Measurements from ENCODE around the gene SYT1. TPM values are rescaled to one million over a fixed set of nuclear protein-coding genes. Genes with fewer than 3 reads are reported as not detected.

Gene SYT1
- total RNA-seq, 2 experiments from 2014 or later: not detected

DNA sequence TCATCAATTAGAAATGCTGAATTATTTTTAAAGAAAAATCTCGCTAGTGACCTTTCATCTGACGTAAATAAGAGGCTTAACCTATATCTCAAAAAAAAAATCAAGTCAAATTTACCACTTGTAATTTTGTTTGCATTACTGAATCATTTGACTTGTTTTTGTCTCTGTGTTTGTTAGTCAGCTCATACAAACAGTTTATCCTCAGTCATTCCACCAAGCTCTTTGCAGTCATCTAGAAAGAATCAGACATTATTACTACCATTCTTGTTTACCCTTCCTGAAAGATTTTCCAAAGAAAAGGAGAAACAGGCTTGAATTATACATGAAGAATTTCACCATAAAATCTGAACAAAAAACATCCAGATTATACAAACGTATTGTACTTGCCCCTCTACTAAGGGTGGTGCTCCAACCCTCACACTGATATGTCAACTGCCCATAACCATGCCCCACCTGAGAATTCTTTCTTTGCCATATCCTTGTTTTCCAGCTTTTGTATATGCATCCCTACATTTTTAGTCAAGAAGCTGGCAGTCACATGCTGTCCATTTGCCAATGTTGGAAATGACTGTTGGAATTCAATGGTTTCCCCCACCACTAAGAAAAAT, 569.0 kb downstream of the SYT1 start:
- Mint-ChIP-seq H3K9me3 (ENCODE audit: low read depth) (no peaks in the 10 kb centered on the region), H3K36me3 (no peaks in the 10 kb centered on the region), H3K27me3 (no peaks in the 10 kb centered on the region), H3K4me1 (no peaks in the 10 kb centered on the region), H3K27ac (no peak overlapping the region), H3K4me3 (no peak overlapping the region)
- no peak for DNase-seq
- ATAC-seq: no peak
- CTCF ChIA-PET: no interaction called here

DNA sequence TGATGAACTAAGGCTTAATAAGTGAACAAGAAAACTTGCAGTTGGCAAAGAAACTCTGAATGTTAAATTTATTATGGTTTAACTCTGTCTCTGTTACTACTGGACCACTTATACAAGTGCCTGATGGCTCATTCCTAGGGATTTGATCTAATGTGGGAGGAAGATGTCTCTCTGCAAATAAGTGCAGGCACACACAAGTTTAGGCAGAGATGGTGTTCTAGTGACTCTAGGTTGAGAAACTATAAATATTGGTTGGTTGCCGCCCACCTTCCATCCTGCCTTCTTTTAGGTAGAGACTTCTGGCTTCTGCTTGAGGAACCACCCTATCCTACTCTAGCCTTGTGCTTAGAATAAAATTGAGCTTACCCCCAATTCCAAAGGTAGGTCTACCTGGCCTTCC, 570.0 kb downstream of the SYT1 start:
- Mint-ChIP-seq H3K27me3 (no peaks in the 10 kb centered on the region), H3K4me1 (no peaks in the 10 kb centered on the region), H3K4me3 (no peak overlapping the region), H3K36me3 (no peaks in the 10 kb centered on the region), H3K9me3 (ENCODE audit: low read depth) (no peaks in the 10 kb centered on the region), H3K27ac (no peak overlapping the region)
- no peak for ATAC-seq
- DNase-seq: no peak
- CTCF ChIA-PET: no interaction called here

DNA sequence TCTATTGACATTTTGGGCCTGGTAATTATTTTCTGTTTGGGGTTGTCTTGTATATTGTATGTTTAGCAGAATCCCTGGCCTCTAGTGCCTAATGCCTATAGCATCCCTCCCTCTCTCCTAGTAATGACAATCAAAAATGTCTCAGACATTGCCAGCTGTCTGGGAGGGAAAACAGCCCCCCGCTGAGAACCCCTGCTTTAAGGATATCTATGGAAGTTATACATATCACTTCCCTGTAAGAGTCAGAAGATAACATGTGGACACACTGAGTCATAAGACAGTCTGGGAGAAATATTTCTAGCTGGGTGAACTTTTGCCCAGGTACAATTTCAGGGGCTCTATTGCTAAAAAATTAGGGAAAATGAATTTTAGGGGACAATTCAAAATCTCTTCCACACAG, 571.2 kb downstream of the SYT1 start:
- DNase-seq: no peak
- no peak overlapping the region for H3K27ac Mint-ChIP-seq
- no peaks in the 10 kb centered on the region for H3K36me3 Mint-ChIP-seq
- no peaks in the 10 kb centered on the region for H3K9me3 Mint-ChIP-seq (ENCODE audit: low read depth)
- CTCF ChIA-PET: no interaction called here
- H3K27me3 Mint-ChIP-seq: no peaks in the 10 kb centered on the region
- no peak overlapping the region for H3K4me3 Mint-ChIP-seq
- ATAC-seq: no peak
- no peaks in the 10 kb centered on the region for H3K4me1 Mint-ChIP-seq

GRCh38 chr12:79438480-79439174, 574.1 kb downstream of the SYT1 start:
- no peak for DNase-seq
- H3K4me3 Mint-ChIP-seq: no peak overlapping the region
- H3K27ac Mint-ChIP-seq: no peak overlapping the region
- no peaks in the 10 kb centered on the region for H3K27me3 Mint-ChIP-seq
- CTCF ChIA-PET: no interaction called here
- no peaks in the 10 kb centered on the region for H3K4me1 Mint-ChIP-seq
- no peak for ATAC-seq
- H3K9me3 Mint-ChIP-seq (ENCODE audit: low read depth): peaks cover 2% of the 10 kb centered on the region
- no peaks in the 10 kb centered on the region for H3K36me3 Mint-ChIP-seq

GRCh38 chr12:79439175-79439825, 574.7 kb downstream of the SYT1 start:
- Mint-ChIP-seq H3K27ac (no peak overlapping the region), H3K4me3 (no peak overlapping the region), H3K9me3 (ENCODE audit: low read depth) (peaks cover 2% of the 10 kb centered on the region), H3K36me3 (no peaks in the 10 kb centered on the region), H3K27me3 (no peaks in the 10 kb centered on the region), H3K4me1 (no peaks in the 10 kb centered on the region)
- ATAC-seq (no peak), DNase-seq (no peak)
- CTCF ChIA-PET: no interaction called here

- H3K27ac Mint-ChIP-seq: no peak overlapping the region
- H3K4me3 Mint-ChIP-seq: no peak overlapping the region
- ATAC-seq (no peak), DNase-seq (no peak)
- H3K27me3 Mint-ChIP-seq: no peaks in the 10 kb centered on the region
- CTCF ChIA-PET: no interaction called here
- H3K4me1 Mint-ChIP-seq: no peaks in the 10 kb centered on the region
- H3K36me3 Mint-ChIP-seq: no peaks in the 10 kb centered on the region
- H3K9me3 Mint-ChIP-seq (ENCODE audit: low read depth): peaks cover 2% of the 10 kb centered on the region
These were observed 577.0 kb downstream of the SYT1 start for GRCh38 chr12:79441534-79441933.

DNA sequence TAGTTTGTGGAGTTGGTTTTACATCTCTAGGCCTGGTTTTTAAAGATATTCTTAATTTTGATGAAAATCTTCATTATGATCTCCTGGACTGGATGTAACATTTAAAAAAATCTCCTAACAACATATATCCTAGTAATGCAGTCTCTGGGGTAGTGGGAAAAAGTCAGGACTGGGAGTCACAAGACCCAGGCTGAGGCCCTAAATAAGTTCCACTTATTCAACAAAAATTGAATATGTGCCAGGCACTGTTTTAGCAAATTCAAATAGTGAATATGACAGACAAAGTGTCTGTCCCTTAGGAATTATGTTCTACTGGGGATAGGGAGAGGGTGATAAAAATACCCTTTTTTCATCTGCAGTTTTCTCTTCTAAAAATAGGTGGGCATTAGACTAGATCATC, 577.8 kb downstream of the SYT1 start:
- Mint-ChIP-seq H3K4me1 (no peaks in the 10 kb centered on the region), H3K36me3 (no peaks in the 10 kb centered on the region), H3K27ac (no peak overlapping the region), H3K27me3 (no peaks in the 10 kb centered on the region), H3K9me3 (ENCODE audit: low read depth) (peaks cover 2% of the 10 kb centered on the region), H3K4me3 (no peak overlapping the region)
- CTCF ChIA-PET: no interaction called here
- no peak for DNase-seq
- ATAC-seq: no peak

GRCh38 chr12:79444089-79444488, 579.5 kb downstream of the SYT1 start:
- CTCF ChIA-PET: no interaction called here

DNA sequence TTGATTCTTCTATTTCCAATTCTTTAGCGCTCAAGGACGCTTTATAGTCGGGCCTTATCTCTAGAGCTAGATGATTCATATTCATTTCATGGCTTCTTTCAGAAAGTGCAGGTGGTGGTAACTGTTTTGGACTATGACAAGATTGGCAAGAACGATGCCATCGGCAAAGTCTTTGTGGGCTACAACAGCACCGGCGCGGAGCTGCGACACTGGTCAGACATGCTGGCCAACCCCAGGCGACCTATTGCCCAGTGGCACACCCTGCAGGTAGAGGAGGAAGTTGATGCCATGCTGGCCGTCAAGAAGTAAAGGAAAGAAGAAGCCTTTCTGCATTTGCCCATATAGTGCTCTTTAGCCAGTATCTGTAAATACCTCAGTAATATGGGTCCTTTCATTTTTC, 584.2 kb downstream of the SYT1 start:
- no peaks in the 10 kb centered on the region for H3K9me3 Mint-ChIP-seq (ENCODE audit: low read depth)
- H3K36me3 Mint-ChIP-seq: no peaks in the 10 kb centered on the region
- H3K27me3 Mint-ChIP-seq: no peaks in the 10 kb centered on the region
- no peak overlapping the region for H3K4me3 Mint-ChIP-seq
- no peaks in the 10 kb centered on the region for H3K4me1 Mint-ChIP-seq
- no peak overlapping the region for H3K27ac Mint-ChIP-seq
- ATAC-seq: no peak
- CTCF ChIA-PET: no interaction called here
- DNase-seq: no peak

More at GRCh38 chr12:79444089-79444488, 579.5 kb downstream of the SYT1 start:
- no peaks in the 10 kb centered on the region for H3K36me3 Mint-ChIP-seq
- DNase-seq (no peak), ATAC-seq (no peak)
- no peaks in the 10 kb centered on the region for H3K27me3 Mint-ChIP-seq
- H3K4me3 Mint-ChIP-seq: no peak overlapping the region
- no peak overlapping the region for H3K27ac Mint-ChIP-seq
- peaks cover 2% of the 10 kb centered on the region for H3K9me3 Mint-ChIP-seq (ENCODE audit: low read depth)
- no peaks in the 10 kb centered on the region for H3K4me1 Mint-ChIP-seq

DNA sequence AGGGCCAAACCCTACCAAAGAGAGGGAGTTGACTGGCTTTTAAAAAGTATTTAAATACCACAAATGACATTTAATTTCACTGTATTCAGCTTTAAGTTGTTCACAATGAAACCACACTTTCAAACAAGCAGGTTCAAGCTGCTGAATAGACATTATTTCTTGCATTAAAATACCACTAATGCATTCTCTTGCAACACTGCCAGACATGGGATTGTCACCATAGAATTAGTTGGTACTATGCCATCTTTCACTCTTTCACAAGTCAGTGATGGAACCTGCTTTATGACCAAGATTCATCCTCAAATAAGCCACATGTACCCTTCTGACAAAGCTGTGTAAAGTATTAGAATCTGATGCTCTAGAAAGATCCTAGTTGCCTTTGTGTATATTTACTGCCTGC, 586.8 kb downstream of the SYT1 start:
- Mint-ChIP-seq H3K4me3 (no peak overlapping the region), H3K27me3 (no peaks in the 10 kb centered on the region), H3K9me3 (ENCODE audit: low read depth) (no peaks in the 10 kb centered on the region), H3K4me1 (no peaks in the 10 kb centered on the region), H3K36me3 (no peaks in the 10 kb centered on the region), H3K27ac (no peak overlapping the region)
- no peak for ATAC-seq
- no peak for DNase-seq
- CTCF ChIA-PET: no interaction called here

DNA sequence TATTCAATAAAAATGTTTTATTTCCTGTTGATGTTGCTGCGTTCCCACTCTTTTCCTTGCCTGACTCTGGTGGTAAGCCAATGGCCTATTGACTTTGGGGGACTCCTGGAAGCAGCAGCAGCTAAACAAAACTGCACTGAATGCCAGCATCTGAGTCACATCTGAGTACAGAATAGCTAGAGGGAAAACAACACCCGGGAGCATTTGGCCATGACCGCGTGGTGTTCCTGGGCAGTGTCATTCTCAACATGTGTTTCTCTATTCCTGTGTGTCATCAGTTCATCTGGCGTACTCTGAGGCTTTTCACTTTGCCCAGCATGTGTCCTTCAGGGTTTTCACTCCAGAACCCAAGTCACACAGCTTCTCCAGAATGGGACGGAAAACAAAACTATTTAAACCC, 587.4 kb downstream of the SYT1 start:
- no peaks in the 10 kb centered on the region for H3K27me3 Mint-ChIP-seq
- DNase-seq (no peak), ATAC-seq (no peak)
- CTCF ChIA-PET: no interaction called here
- no peaks in the 10 kb centered on the region for H3K4me1 Mint-ChIP-seq
- no peaks in the 10 kb centered on the region for H3K36me3 Mint-ChIP-seq
- no peak overlapping the region for H3K4me3 Mint-ChIP-seq
- no peak overlapping the region for H3K27ac Mint-ChIP-seq
- no peaks in the 10 kb centered on the region for H3K9me3 Mint-ChIP-seq (ENCODE audit: low read depth)

DNA sequence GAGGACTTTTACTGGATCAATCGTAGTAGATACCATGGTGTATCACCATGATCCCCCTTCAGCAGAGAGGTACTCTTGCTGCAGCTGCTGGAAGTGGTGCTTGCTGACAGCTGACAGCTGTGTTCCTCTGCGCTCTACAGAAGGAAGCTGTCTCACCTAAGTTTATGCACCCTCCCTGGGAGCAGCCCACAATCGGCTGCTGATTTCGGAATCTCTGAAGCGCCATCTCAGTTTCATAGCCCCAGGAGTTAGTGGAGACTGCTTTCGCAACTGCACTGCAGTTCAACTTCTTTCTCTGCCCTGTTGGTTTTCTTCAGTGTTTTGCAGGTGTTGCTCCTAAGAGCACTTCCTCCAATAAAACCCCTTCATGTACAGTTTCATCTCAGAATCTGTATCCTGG, 588.3 kb downstream of the SYT1 start:
- Mint-ChIP-seq H3K36me3 (no peaks in the 10 kb centered on the region), H3K4me3 (no peak overlapping the region), H3K4me1 (no peaks in the 10 kb centered on the region), H3K9me3 (ENCODE audit: low read depth) (no peaks in the 10 kb centered on the region), H3K27ac (no peak overlapping the region), H3K27me3 (no peaks in the 10 kb centered on the region)
- CTCF ChIA-PET: no interaction called here
- no peak for DNase-seq
- ATAC-seq: no peak

- ATAC-seq (no peak), DNase-seq (no peak)
- H3K4me1 Mint-ChIP-seq: no peaks in the 10 kb centered on the region
- CTCF ChIA-PET: interaction anchor here (0.6 kb wide), 1 partner anchor 816 kb away, joined by 3 read pairs; no protein-coding TSS in a partner anchor
- H3K9me3 Mint-ChIP-seq (ENCODE audit: low read depth): no peaks in the 10 kb centered on the region
- H3K27me3 Mint-ChIP-seq: no peaks in the 10 kb centered on the region
- no peaks in the 10 kb centered on the region for H3K36me3 Mint-ChIP-seq
- no peak overlapping the region for H3K4me3 Mint-ChIP-seq
- no peak overlapping the region for H3K27ac Mint-ChIP-seq
These were observed 589.2 kb downstream of the SYT1 start for GRCh38 chr12:79453820-79454219.

- Mint-ChIP-seq H3K4me3 (no peak overlapping the region), H3K27me3 (no peaks in the 10 kb centered on the region), H3K9me3 (ENCODE audit: low read depth) (no peaks in the 10 kb centered on the region), H3K27ac (no peak overlapping the region), H3K4me1 (no peaks in the 10 kb centered on the region), H3K36me3 (no peaks in the 10 kb centered on the region)
- ATAC-seq (no peak), DNase-seq (no peak)
- CTCF ChIA-PET: interaction anchor here (0.6 kb wide), 1 partner anchor 816 kb away, joined by 3 read pairs; no protein-coding TSS in a partner anchor
These were observed 589.8 kb downstream of the SYT1 start for GRCh38 chr12:79454338-79454843.
